ENCODE results near the gene ENOPH1. TPM values are rescaled to one million over a fixed set of nuclear protein-coding genes. Genes with fewer than 3 reads are reported as not detected.

Gene ENOPH1
- total and polyA plus RNA-seq, 2 of the 13 experiments (the other 11 are each of a cell fraction or from before 2014, with no cell fraction given) = 15.5 to 64.3 TPM

- TF ChIP-seq NONO (IDR thresholded peaks at IDR 0.05) = no peak
- peak; percentile 94 for TF ChIP-seq NONO (CRISPR knock-in tag; conservative IDR thresholded peaks at IDR 0.05)
- TF ChIP-seq GTF2F1 (IDR thresholded peaks at IDR 0.05; ENCODE audit: low read length) = no peak
- TF ChIP-seq SALL1 (CRISPR knock-in tag; IDR thresholded peaks at IDR 0.05) = peak; percentile 75
- TF ChIP-seq PLSCR1 (CRISPR knock-in tag; IDR thresholded peaks at IDR 0.05; ENCODE audit: borderline replicate concordance) = no peak
- TF ChIP-seq ZFX (CRISPR knock-in tag; IDR thresholded peaks at IDR 0.05; ENCODE audit: low read depth) = peak; percentile 81
- TF ChIP-seq NR0B2 (CRISPR knock-in tag; IDR thresholded peaks at IDR 0.05) = peak; percentile 94
- peak; percentile 69; the same call in 1 of the 2 replicates for TF ChIP-seq GTF3A (CRISPR knock-in tag; conservative IDR thresholded peaks at IDR 0.05)
- TF ChIP-seq ARID4A (CRISPR knock-in tag; IDR thresholded peaks at IDR 0.05; ENCODE audit: borderline replicate concordance) = peak; percentile 95
- TF ChIP-seq CEBPZ (IDR thresholded peaks at IDR 0.05; ENCODE audit: low read length) = no peak
- TF ChIP-seq RFXAP (CRISPR knock-in tag; IDR thresholded peaks at IDR 0.05; ENCODE audit: borderline replicate concordance) = peak; percentile 96
- TF ChIP-seq GRHL1 (CRISPR knock-in tag; conservative IDR thresholded peaks at IDR 0.05) = no peak
- TF ChIP-seq ZNF784 (CRISPR knock-in tag; IDR thresholded peaks at IDR 0.05; ENCODE audit: borderline replicate concordance) = peak; percentile 77
- TF ChIP-seq KLF6 (CRISPR knock-in tag; IDR thresholded peaks at IDR 0.05) = peak; percentile 40
- TF ChIP-seq ZNF563 (CRISPR knock-in tag; IDR thresholded peaks at IDR 0.05) = peak; percentile 89
- TF ChIP-seq ZBTB1 (CRISPR knock-in tag; IDR thresholded peaks at IDR 0.05; ENCODE audit: borderline replicate concordance) = no peak
Observed at GRCh38 chr4:82430193-82430963, at the start of gene ENOPH1, which contains the start of gene HNRNPDL (continued).
